Sciatic nerve (tissue), 2 donors: ENCODE measurements around the gene NPW. TPM values are rescaled to one million over a fixed set of nuclear protein-coding genes. Genes with fewer than 3 reads are reported as not detected.
"Not testable (repeated sequence)": the region's sequence is repeated elsewhere in the genome, so short reads cannot be mapped to it uniquely, and the experiment has no call there.

ENCODE experiments used
- ATAC-seq: fragments of 200-7000 bp; cut with Tn5 transposase; one replicate; pipeline ENCODE4 v1.9.1; 2020; ENCODE audit warnings: mild to moderate bottlenecking, moderate library complexity
- DNase-seq: peaks from one replicate; pipeline ENCODE4 v3.0.0-alpha.2; 2020; ENCODE audit warnings: low spot score
- intact Hi-C: fragments of 100-400 bp; cut with DNase I; formaldehyde crosslinking; loops from one replicate; pipeline ENCODE4 v1.14.2; 2022
- total RNA-seq: library from RNA; stranded (reverse); fragmentation: NEBNext Ultra II Directional; extraction: Animal tissue kit (Norgen Biotek cat#: 25700); gene quantifications from one replicate; pipeline ENCODE4 v1.2.1, GENCODE V29; 2021
- donor health status: DM: no; HTN: no; CAD: no.
- donor health status: DM: no; HTN: no; CAD: no.

Gene NPW
- total RNA-seq, 1 donor from 2014 or later: 0.36 TPM

DNA sequence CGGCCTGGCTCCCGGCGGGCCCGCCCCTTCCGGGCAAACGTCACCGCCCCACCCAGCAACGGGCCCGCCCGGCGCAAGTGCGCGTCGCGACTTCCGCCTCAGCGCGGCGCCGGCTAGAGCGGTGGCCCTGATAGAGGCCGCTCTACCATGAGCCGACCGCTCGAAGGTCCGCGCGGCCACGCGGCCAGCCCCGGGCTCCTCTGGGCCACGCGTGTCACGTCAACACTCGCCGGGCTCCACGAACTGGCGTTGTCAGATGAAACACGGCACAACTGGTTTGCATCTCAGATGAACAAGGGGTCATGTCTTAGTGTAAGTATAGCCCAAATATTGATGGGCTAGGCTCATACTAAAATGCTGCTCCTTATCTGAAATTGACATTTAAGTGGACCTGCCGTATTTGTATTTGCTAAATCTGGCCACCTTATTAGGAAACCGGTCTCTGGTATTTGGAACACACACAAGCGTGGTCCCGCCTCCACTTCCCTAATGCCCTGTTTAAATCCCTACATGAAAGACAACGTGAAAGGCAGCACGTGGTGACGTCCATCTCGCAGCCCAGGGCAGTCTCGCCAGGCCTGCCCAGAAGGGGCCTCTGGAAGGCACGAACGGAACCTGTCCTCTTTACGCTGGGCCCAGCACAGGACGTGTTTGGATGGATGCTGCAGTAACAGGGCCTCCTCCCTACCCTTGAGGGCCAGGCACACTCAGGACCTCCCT lies 9.6 kb upstream of the NPW start, which contains the start of gene ZNF598:
Gene ZNF598, minus strand, starts transcription at position 31 of the 720 bp plus-strand sequence.
- ATAC-seq (peak; percentile 95), DNase-seq (peak; percentile 89)
- intact Hi-C loops: loop anchor here (5.0 kb wide), 1 partner anchor 247 kb away; no protein-coding TSS in a partner anchor

DNA sequence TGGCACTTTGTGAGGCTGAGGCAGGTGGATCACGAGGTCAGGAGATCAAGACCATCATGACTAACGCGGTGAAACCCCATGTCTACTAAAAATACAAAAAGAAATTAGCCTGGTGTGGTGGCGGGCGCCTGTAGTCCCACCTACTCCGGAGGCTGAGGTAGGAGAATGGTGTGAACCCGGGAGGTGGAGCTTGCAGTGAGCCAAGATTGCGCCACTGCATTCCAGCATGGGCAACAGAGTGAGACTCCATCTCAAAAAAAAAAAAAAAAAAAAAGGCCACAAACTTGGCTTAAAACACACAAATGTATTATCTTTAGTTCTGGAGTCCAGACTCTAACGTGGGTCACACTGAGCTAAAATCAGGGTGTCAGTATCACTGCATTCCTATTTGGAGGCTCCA lies 7.9 kb upstream of the NPW start:
- intact Hi-C loops, DNase-seq, ATAC-seq: not testable (repeated sequence)

GRCh38 chr16:2013527-2013926 lies 6.1 kb upstream of the NPW start:
- no peak for DNase-seq
- intact Hi-C loops: no loop called here
- no peak for ATAC-seq

DNA sequence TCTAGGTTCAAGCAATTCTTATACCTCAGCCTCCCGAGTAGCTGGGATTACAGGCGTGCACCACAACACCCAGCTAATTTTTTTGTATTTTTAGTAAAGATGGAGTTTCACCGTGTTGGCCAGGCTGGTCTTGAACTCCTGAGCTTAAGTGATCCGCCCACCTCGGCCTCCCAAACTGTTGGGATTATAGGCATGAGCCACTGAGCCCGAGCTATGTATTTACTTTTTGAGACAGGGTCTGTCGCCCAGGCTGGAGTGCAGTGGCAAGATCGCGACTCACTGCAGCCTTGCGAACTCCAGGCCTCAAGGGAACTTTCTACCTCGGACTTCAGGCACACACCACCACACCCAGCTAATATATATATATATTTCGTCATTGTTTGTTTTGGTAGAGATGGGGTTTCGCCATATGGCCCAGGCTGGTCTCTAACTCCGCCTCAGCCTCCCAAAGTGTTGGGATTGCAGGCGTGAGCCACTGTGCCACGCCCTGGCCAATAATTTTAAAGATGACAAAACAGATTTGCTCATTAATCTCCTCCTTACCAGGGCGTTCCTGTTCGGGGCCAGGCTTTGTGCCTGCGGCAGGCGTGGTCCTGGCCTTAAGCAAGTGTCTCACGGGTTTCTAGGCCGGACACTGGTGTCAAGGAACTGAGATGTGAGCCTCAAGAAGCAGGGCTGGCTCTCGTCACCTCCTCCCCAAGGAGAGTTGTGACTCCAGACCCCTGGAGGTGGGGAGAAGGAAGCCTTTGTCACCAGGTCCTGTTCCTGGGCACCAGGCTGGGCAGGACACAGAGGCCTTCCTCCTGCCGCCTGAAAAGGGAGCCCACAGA lies 4.3 kb upstream of the NPW start:
- intact Hi-C loops: no loop called here
- no peak for ATAC-seq

DNA sequence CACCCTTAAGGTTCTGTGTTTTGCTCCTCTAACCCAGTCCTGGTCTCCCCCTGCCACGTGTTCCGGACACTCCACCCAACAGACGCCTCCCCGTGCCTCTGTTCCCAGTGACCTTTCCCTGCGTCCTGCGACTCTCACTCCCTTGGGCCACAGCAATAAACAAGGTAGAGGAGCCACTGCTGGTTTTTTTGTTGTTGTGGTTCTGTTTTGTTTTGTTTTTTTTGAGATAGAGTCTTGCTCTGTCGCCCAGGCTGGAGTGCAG lies 3.7 kb upstream of the NPW start:
- no peak for ATAC-seq
- intact Hi-C loops: no loop called here
- no peak for DNase-seq

More for the DNA sequence above, 4.3 kb upstream of the NPW start:
- DNase-seq: no peak

GRCh38 chr16:2016407-2016922 lies 3.1 kb upstream of the NPW start:
- intact Hi-C loops: no loop called here
- DNase-seq (no peak), ATAC-seq (no peak)

- ATAC-seq (no peak), DNase-seq (no peak)
- intact Hi-C loops: loop anchor here (1.0 kb wide), 1 partner anchor 233 kb away; no protein-coding TSS in a partner anchor
Measured at GRCh38 chr16:2019921-2020831, 591 bp downstream of the NPW start.

DNA sequence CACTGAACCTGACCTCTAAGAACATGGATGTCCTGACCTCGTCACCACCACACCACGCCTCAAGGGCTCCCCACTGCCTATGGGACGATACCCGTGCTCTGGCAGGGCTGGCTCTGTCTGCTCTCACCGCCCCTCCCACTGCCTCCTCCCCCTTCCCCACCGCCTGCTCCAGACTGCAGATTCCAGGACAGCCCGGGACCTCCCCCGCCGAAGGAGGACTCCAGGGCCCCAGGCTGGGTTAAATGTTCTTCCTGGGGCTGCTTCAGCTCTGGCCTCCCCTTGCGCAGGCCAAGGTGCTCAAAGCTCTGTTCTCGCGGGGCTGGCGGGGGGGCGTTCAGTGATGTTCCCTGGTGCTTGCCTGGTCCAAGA lies 3.1 kb downstream of the NPW start:
- no peak for DNase-seq
- peak; percentile 28 for ATAC-seq
- intact Hi-C loops: no loop called here

GRCh38 chr16:2023092-2024031 lies 3.8 kb downstream of the NPW start:
- intact Hi-C loops: no loop called here
- ATAC-seq: peak; percentile 93
- peak; percentile 97 for DNase-seq

DNA sequence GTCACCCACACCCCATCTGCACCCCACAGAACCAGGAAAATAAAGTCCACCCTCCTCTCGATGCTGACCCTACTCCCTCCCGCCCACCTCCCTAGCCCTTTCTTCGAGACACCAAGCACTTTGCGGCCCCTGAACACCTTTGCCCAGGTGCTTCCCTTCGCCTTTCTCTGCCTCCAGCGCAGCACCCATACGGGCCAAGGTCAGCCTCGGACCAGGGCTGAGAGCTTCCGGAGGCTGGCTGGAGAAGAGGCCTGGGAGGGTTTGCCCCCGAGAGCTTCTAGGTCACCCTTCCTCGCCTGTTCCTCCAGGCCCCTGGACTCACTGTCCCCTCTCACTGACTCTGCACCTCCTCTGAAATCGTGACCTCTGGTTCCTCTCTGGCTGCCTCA lies 4.4 kb downstream of the NPW start:
- DNase-seq (no peak), ATAC-seq (no peak)
- intact Hi-C loops: no loop called here

DNA sequence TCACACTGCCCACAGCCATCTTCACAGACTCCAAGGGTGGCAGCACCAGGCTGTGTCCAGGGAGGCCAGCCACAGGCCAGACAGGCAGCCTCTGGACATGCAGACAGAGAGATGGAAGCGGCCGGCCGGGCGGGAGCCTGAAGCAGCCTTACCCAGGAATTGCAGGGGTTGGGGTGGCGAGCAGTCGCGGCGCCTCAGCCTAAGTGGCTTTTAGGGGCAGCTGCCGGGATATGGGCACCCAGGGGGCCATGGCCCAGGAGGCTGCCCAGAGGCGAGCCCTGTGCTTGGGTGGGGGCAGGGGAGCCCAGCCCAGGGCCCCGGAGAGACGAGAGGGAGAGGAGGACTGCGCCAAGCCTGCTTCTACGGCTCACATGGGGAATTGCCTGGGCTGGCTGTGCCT lies 5.7 kb downstream of the NPW start:
- intact Hi-C loops: loop anchor here (5.0 kb wide), 1 partner anchor 117 kb away; no protein-coding TSS in a partner anchor
- ATAC-seq (no peak), DNase-seq (no peak)

DNA sequence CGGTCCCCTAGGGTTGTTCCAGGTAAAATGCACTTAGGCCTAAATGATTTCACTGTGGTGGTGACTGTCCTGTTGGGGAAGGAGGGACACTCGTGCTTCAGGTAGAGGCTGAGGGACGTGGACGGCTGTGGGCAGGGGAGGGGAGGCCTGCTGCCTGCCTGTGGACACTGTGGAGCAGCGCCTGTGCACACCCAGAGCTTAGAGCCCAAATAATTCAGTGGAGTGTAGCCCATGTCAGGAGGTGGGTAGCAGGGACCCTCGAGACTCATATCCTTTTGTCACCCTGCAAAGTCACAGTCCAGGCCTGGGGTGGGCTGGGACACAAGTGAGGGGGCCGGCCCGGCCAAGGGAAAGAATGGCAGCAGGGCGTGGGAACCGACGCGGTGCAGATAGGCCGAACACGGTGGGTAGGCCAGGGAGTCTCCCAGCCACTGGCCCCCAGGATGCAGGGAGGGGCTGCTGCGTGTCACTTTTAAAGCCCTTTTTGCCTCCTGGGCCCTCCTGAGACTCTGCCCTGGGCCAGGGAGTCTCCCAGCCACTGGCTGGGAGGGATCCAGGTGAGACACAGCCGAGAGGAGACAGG lies 6.4 kb downstream of the NPW start:
- ATAC-seq (no peak), DNase-seq (no peak)
- intact Hi-C loops: loop anchor here (5.0 kb wide), 1 partner anchor 116 kb away; no protein-coding TSS in a partner anchor

DNA sequence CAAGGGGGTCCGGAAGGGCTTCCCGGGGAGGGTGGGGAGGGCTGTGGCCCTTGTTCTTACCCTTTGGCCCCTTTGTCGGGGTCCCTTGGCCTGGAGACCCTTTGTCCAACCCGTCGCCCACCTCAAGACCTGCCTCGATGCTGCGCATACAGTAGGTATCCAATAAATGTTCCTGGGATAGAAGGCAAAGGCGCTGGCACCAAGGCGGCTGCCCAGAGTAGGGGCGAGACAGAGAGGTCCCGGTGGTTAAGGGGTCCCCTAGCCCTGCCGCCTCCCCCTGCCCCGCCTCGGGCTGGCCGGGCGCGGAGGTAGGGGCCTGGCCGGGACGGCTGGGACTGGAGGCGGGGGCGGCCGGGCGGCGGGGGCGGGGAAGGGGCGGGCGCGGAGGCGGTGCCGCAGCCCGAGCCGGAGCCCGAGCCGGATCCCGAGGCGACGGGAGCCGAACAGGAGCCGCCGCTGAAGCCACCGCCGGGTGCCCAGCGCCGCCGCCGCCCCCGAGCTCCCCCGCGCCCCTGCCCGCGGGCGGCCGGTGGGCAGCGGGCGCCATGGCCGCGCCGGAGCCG lies 7.0 kb downstream of the NPW start, which contains the start of gene NHERF2:
Gene NHERF2, plus strand, starts transcription at position 442 of the 563 bp plus-strand sequence. Its CDS starts 104 bp downstream, at position 546.
- ATAC-seq (peak; percentile 4), DNase-seq (no peak)
- intact Hi-C loops: loop anchor here (5.0 kb wide), 1 partner anchor 116 kb away; no protein-coding TSS in a partner anchor

DNA sequence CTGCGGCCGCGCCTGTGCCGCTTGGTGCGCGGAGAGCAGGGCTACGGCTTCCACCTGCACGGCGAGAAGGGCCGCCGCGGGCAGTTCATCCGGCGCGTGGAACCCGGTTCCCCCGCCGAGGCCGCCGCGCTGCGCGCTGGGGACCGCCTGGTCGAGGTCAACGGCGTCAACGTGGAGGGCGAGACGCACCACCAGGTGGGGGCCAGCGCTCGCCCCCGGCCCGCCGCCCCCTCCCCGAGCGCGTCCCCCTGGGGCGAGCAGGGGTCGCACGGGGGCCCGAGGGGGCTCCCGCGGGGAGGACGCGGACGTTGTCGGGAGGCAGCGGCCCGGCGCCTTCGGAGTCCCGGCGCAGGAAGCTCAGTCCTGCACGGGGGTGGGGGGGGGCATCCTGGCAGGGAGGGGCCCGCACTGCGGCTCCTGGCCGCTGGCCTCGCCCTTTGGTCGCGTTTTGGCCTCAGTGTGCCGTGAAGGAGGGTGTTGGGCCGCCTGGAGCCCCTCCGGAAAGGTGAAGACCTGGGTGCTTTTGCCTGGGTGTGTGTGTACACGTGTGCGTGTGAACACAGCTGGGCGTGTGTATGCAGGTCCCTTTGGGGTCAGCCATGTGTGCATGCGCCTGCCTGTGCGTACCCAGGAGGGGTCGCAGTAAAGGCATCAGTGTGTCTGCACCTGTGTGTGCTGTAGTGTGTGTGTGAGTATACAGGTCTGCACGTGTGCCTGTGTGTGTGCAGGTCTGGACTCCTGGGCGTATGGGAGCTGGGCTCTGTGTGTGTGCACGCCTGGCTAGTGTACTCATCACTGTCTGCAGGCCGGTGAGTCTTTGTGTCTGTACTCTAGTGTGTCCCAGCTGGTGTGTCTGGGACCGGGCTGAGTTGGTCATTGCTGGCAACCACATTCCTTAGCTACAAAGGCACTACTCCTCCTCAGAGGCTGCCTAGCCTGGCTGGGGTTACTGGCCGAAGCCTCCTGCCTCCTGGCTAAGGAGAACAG lies 7.7 kb downstream of the NPW start:
- intact Hi-C loops: loop anchor here (5.0 kb wide), 1 partner anchor 115 kb away; no protein-coding TSS in a partner anchor
- ATAC-seq (no peak), DNase-seq (no peak)

GRCh38 chr16:2028146-2028545 lies 8.6 kb downstream of the NPW start:
- DNase-seq (no peak), ATAC-seq (no peak)
- intact Hi-C loops: loop anchor here (5.0 kb wide), 1 partner anchor 114 kb away; no protein-coding TSS in a partner anchor
